Central memory CD8-positive, alpha-beta T cell (primary cell): ENCODE measurements around the gene C10orf120.

Experiments
- ATAC-seq: fragments of 150-1000 bp; cut with Tn5 transposase; replicated peaks from 2 replicates; pipeline ENCODE4 v1.10.0; 2022; ENCODE audit warnings: mild to moderate bottlenecking, moderate FRiP score, moderate number of reproducible peaks; ENCODE audit not compliant: poor library complexity, severe bottlenecking; ENCODE audit errors: extremely low read depth
- DNase-seq, 2 donors: peaks; one replicate each; pipeline ENCODE4 v3.0.0; 2021; ENCODE audit warnings: low spot score in 2 of 2
- H3K27ac Mint-ChIP-seq: one replicate; pipeline ENCODE4 v1.8.0; 2022; ENCODE audit warnings: low read depth, mild to moderate bottlenecking, moderate library complexity, mixed read lengths
- H3K27me3 Mint-ChIP-seq: one replicate; pipeline ENCODE4 v1.8.0; 2022; ENCODE audit warnings: mixed read lengths
- H3K36me3 Mint-ChIP-seq: one replicate; pipeline ENCODE4 v1.8.0; 2022; ENCODE audit warnings: mild to moderate bottlenecking, moderate library complexity, mixed read lengths; ENCODE audit not compliant: insufficient read depth
- H3K4me1 Mint-ChIP-seq: one replicate; pipeline ENCODE4 v1.8.0; 2022; ENCODE audit warnings: mixed read lengths
- H3K4me3 Mint-ChIP-seq: one replicate; pipeline ENCODE4 v1.8.0; 2022; ENCODE audit warnings: mild to moderate bottlenecking, moderate library complexity, mixed read lengths
- H3K9me3 Mint-ChIP-seq: one replicate; pipeline ENCODE4 v1.8.0; 2022; ENCODE audit warnings: mixed read lengths

C10orf120 gene

DNA sequence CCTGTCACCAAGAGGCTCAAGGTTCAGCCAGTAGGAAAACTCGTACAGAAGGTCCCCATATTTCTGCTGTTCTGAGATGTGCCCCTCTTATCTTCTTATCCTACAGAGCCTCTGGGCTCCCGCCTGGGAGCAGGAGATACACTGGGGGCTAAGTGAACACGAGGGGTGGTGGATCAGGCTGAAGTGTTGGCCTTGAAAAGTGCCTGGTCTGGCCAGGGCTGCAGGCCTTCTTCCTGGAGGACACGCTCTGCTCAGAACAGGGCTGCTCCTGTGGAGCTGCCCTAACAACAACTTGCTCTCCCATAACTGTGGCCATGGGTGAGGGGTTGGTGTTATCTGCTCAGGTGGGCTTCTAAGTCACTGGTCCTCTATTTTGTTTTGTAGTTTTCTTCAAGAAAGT lies 33.7 kb downstream of the C10orf120 start:
- peaks cover under 1% of the 10 kb centered on the region for H3K36me3 Mint-ChIP-seq
- ATAC-seq = no peak
- no peak overlapping the region for H3K4me3 Mint-ChIP-seq
- DNase-seq = no peak
- no peaks in the 10 kb centered on the region for H3K9me3 Mint-ChIP-seq
- H3K27ac Mint-ChIP-seq = no peak overlapping the region
- peaks cover 74% of the 10 kb centered on the region for H3K27me3 Mint-ChIP-seq
- no peaks in the 10 kb centered on the region for H3K4me1 Mint-ChIP-seq

GRCh38 chr10:122665329-122665860 lies 34.3 kb downstream of the C10orf120 start:
- H3K27me3 Mint-ChIP-seq = peaks cover 69% of the 10 kb centered on the region
- no peaks in the 10 kb centered on the region for H3K9me3 Mint-ChIP-seq
- ATAC-seq (no peak), DNase-seq (no peak)
- no peaks in the 10 kb centered on the region for H3K4me1 Mint-ChIP-seq
- H3K36me3 Mint-ChIP-seq = no peaks in the 10 kb centered on the region
- H3K27ac Mint-ChIP-seq = no peak overlapping the region
- H3K4me3 Mint-ChIP-seq = no peak overlapping the region

GRCh38 chr10:122664501-122664900 lies 35.1 kb downstream of the C10orf120 start:
- no peaks in the 10 kb centered on the region for H3K36me3 Mint-ChIP-seq
- H3K27me3 Mint-ChIP-seq = peaks cover 61% of the 10 kb centered on the region
- H3K4me3 Mint-ChIP-seq = no peak overlapping the region
- H3K9me3 Mint-ChIP-seq = no peaks in the 10 kb centered on the region
- no peak for ATAC-seq
- DNase-seq = no peak
- H3K4me1 Mint-ChIP-seq = no peaks in the 10 kb centered on the region
- no peak overlapping the region for H3K27ac Mint-ChIP-seq

GRCh38 chr10:122663516-122664130 lies 36.0 kb downstream of the C10orf120 start:
- Mint-ChIP-seq H3K4me1 (no peaks in the 10 kb centered on the region), H3K4me3 (no peak overlapping the region), H3K27ac (no peak overlapping the region), H3K36me3 (no peaks in the 10 kb centered on the region), H3K9me3 (no peaks in the 10 kb centered on the region), H3K27me3 (peaks cover 61% of the 10 kb centered on the region)
- ATAC-seq (no peak), DNase-seq (no peak)

- no peak for DNase-seq
- Mint-ChIP-seq H3K27me3 (peaks cover 52% of the 10 kb centered on the region), H3K4me1 (no peaks in the 10 kb centered on the region), H3K9me3 (no peaks in the 10 kb centered on the region), H3K36me3 (no peaks in the 10 kb centered on the region), H3K4me3 (no peak overlapping the region), H3K27ac (no peak overlapping the region)
- no peak for ATAC-seq
These were observed 37.4 kb downstream of the C10orf120 start for GRCh38 chr10:122662231-122662630.

GRCh38 chr10:122660696-122661095 lies 39.0 kb downstream of the C10orf120 start:
- Mint-ChIP-seq H3K27ac (no peak overlapping the region), H3K27me3 (peaks cover 43% of the 10 kb centered on the region), H3K4me1 (no peaks in the 10 kb centered on the region), H3K36me3 (no peaks in the 10 kb centered on the region), H3K4me3 (no peak overlapping the region), H3K9me3 (no peaks in the 10 kb centered on the region)
- ATAC-seq = no peak
- DNase-seq = no peak

DNA sequence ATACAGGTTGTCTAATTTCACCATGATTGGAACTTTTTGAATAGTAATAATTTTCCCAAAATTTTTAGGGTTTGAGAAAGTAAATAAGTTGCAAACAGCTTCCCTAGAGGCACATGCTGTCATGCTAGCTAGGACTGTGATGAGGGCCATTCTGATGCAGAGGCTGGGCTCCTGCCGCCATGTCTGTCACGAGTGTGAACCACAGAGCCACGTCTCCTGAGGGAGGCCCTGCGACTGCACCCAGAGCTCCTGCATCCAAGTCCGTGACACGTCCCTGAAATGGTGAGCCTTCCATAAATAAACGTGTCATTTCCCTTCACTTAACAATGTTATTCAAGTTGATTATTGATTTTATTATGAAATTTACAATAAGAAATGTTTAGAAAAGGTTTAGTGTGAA lies 40.0 kb downstream of the C10orf120 start:
- Mint-ChIP-seq H3K9me3 (no peaks in the 10 kb centered on the region), H3K4me1 (no peaks in the 10 kb centered on the region), H3K27ac (no peak overlapping the region), H3K27me3 (peaks cover 43% of the 10 kb centered on the region), H3K4me3 (no peak overlapping the region), H3K36me3 (no peaks in the 10 kb centered on the region)
- DNase-seq (no peak), ATAC-seq (no peak)

DNA sequence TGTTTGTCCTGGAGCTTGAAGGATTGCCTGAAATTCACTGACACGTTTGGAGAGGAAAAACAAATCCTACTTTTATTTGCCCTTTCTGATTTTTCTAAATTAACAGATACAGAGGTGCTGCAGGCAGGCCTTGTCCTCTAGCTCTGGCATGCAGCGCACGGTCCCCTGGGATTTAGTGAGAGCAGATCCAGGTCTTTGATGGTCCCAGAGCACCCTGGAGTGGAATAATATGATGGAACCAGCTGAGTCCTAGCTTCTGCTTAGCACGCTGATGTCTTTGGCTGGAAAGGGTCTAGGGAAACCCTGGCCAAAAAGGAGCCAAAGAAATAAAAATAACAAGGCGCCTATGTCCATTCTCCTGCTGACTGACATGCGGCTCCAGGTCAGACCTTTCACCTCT lies 40.5 kb downstream of the C10orf120 start:
- H3K27me3 Mint-ChIP-seq = peaks cover 43% of the 10 kb centered on the region

DNA sequence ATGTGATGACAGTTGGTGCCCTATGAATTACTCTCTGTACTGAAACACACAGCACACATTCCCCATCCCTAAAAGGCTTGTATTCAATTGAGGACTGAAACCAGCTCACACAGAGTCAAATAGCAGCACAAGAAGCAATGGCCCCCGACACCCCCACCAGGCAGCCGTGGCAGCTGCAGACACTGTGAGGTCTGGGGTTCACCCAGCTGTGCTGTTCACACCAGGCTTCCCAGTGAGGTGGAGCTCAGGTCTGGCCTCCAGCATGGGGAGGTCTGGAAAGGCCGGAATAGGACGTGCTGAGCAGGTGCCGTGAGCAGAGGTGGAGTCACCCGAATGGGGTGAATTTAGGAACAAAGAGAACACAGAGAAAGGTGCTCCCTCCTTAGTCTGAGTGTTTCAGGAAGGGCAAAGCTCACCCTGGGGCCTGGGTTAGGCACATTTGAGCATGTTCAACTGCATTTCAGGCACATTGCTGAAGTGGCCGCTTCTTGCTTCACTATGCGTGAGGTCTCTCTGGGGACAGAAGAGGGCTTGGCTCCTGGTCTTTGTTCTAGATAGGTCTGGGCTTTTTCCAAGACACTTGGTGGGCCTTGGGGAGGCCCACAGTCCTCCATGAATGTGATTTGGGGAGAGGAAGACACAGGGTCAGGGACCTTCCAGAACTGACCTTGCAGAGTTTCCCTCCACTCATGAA lies 41.1 kb downstream of the C10orf120 start:
- DNase-seq = no peak
- no peaks in the 10 kb centered on the region for H3K36me3 Mint-ChIP-seq
- no peaks in the 10 kb centered on the region for H3K4me1 Mint-ChIP-seq
- no peak overlapping the region for H3K4me3 Mint-ChIP-seq
- H3K9me3 Mint-ChIP-seq = no peaks in the 10 kb centered on the region
- no peak overlapping the region for H3K27ac Mint-ChIP-seq
- peaks cover 43% of the 10 kb centered on the region for H3K27me3 Mint-ChIP-seq
- ATAC-seq = no peak

More for the DNA sequence above, 40.5 kb downstream of the C10orf120 start:
- Mint-ChIP-seq H3K36me3 (no peaks in the 10 kb centered on the region), H3K4me3 (no peak overlapping the region), H3K9me3 (no peaks in the 10 kb centered on the region), H3K4me1 (no peaks in the 10 kb centered on the region), H3K27ac (no peak overlapping the region)
- ATAC-seq = no peak
- DNase-seq = no peak

GRCh38 chr10:122657729-122658128 lies 41.9 kb downstream of the C10orf120 start:
- no peak overlapping the region for H3K4me3 Mint-ChIP-seq
- no peak for ATAC-seq
- no peak overlapping the region for H3K27ac Mint-ChIP-seq
- peaks cover 43% of the 10 kb centered on the region for H3K27me3 Mint-ChIP-seq
- H3K36me3 Mint-ChIP-seq = no peaks in the 10 kb centered on the region
- DNase-seq = no peak
- H3K4me1 Mint-ChIP-seq = no peaks in the 10 kb centered on the region
- H3K9me3 Mint-ChIP-seq = no peaks in the 10 kb centered on the region

DNA sequence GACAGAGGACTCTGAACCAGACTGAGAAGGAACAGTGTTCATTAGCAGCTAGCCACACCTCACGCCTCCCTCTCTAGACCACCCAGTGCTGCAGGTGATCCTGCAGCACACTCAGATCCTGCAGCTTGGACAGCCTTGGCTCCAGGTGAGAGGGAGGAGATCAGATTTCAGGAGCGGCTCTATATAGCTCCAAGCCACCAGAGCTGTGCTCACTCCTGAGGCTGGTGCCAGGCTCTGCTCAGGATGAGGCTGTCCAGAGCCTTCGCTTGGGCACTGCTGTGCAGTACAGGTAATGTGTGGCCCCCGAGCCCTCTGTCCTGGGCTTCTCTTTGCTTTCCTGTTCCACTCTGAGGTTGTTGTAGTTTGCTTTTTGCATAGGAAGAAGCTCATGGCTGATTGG lies 42.4 kb downstream of the C10orf120 start:
- Mint-ChIP-seq H3K9me3 (no peaks in the 10 kb centered on the region), H3K4me1 (no peaks in the 10 kb centered on the region), H3K4me3 (no peak overlapping the region), H3K27ac (no peak overlapping the region), H3K36me3 (no peaks in the 10 kb centered on the region), H3K27me3 (peaks cover 43% of the 10 kb centered on the region)
- ATAC-seq (no peak), DNase-seq (no peak)

DNA sequence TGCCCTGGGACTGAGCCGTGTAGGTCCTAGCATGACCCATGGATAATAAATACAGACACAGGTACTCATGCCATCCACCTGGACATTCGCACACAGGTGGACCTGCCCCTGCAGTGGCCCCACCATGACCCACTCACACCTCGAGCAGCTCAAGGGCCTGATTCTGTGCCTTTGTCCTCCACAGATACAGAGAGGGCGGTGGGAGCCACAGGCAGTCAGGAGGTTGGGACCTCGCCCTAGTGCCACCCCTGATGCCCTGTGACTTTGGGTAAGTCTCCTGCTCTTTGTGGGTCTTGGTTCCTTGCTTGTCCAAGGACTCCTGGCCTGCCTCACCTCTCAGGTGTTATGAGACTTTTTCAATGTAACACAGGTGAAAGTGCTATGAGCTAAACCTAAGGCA lies 42.9 kb downstream of the C10orf120 start:
- DNase-seq = no peak
- Mint-ChIP-seq H3K4me1 (no peaks in the 10 kb centered on the region), H3K9me3 (no peaks in the 10 kb centered on the region), H3K4me3 (no peak overlapping the region), H3K27ac (no peak overlapping the region), H3K36me3 (no peaks in the 10 kb centered on the region), H3K27me3 (peaks cover 46% of the 10 kb centered on the region)
- no peak for ATAC-seq

DNA sequence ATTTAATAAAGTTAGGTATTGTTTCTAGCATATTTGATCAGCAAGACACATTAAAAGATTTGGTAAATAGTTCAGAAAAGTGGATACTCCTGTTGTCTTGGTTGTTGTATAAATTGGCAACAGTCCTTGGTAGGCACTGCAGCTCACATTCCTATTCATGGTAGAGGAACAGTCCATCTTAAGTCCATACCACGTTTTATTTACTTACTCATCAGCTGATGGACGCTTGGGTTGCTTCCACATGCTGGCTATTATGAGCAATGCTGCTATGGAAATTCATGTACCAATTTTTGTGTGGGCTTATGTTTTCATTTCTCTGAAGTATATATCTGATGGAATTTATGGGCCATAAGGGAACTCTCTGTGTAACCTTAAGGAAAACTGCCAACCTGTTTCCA lies 43.3 kb downstream of the C10orf120 start:
- ATAC-seq = no peak
- Mint-ChIP-seq H3K9me3 (no peaks in the 10 kb centered on the region), H3K4me3 (no peak overlapping the region), H3K27ac (no peak overlapping the region), H3K4me1 (no peaks in the 10 kb centered on the region), H3K36me3 (no peaks in the 10 kb centered on the region), H3K27me3 (peaks cover 50% of the 10 kb centered on the region)
- no peak for DNase-seq
